Tibial artery (tissue), 4 donors: ENCODE data around the gene RGR.

Experiments used
- DNase-seq, 2 donors: peaks; one replicate each; pipeline ENCODE4 v3.0.0-alpha.2; 2019
- H3K27ac ChIP-seq, 2 donors: fragments of 200-600 bp; sonication (generic) in 1 of 2; 1 replicate in 1 of 2; 2 replicates in 1 of 2; pipeline ENCODE4 v1.5.1; 2018 to 2019; ENCODE audit warnings: mild to moderate bottlenecking in 1 of 2
- H3K27me3 ChIP-seq, 2 donors: fragments of 200-600 bp; sonication (generic) in 1 of 2; one replicate each; pipeline versions ENCODE4 v1.5.1 to v1.6.0; 2016 to 2019
- H3K36me3 ChIP-seq, 3 donors: fragments of 200-600 bp; sonication (generic) in 2 of 3; one replicate each; pipeline ENCODE4 v1.5.1; 2016 to 2019; ENCODE audit warnings: mild to moderate bottlenecking in 2 of 3
- H3K4me1 ChIP-seq, 4 donors: fragments of 200-600 bp; sonication (generic) in 2 of 4; 1 replicate in 3 of 4; 2 replicates in 1 of 4; pipeline ENCODE4 v1.5.1; 2016 to 2019
- H3K4me3 ChIP-seq, 2 donors: fragments of 200-600 bp; sonication (generic) in 1 of 2; 1 replicate in 1 of 2; 2 replicates in 1 of 2; pipeline ENCODE4 v1.5.1; 2018 to 2019; ENCODE audit warnings: mild to moderate bottlenecking in 2 of 2
- H3K9me3 ChIP-seq, 3 donors: fragments of 200-600 bp; sonication (generic) in 1 of 3; one replicate each; pipeline ENCODE4 v1.5.1; 2016 to 2019
- CTCF ChIP-seq, 2 experiments: fragments of 200-600 bp in 1 of 2; fragments of 450-650 bp in 1 of 2; IDR thresholded peaks; one replicate each; pipeline ENCODE4 v1.5.1; 2017 to 2019; ENCODE audit warnings: antibody characterized with exemption in 2 of 2, mild to moderate bottlenecking in 1 of 2, moderate library complexity in 1 of 2
- intact Hi-C: fragments of 100-400 bp; cut with DNase I; formaldehyde crosslinking; loops from one replicate; pipeline ENCODE4 v1.15.0; 2023; ENCODE audit warnings: low total_unique reads

The RGR gene

DNA sequence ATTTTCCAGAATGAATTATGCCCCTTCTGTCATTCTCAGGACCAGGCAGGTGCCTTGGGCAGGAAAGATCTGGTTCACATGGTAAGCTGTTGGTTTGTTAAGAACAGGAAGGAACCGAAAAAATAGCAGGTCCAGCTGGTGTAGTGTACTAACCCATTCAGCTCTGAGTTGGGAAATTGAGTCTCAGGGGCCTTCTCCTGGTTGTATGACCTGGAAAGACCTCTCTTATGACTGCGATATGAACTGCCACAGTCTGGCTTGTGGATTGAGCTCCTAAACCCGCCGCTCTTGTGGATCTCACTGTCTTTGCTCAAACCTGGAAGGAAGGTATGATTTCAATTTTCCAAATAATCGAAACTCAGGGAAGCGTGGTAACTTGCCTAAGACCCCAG is 8.1 kb upstream of the RGR start:
- DNase-seq = no peak
- no peak overlapping the region for H3K27ac ChIP-seq
- peaks cover 0 to 21% of the 10 kb centered on the region in 2 donors for H3K27me3 ChIP-seq
- no peak overlapping the region for H3K4me3 ChIP-seq
- no peaks in the 10 kb centered on the region for H3K4me1 ChIP-seq
- H3K9me3 ChIP-seq = no peaks in the 10 kb centered on the region
- intact Hi-C loops = no loop called here
- no peak for TF ChIP-seq CTCF (IDR thresholded peaks at IDR 0.05)
- no peaks in the 10 kb centered on the region for H3K36me3 ChIP-seq

GRCh38 chr10:84237199-84238051 is 7.4 kb upstream of the RGR start:
- intact Hi-C loops = no loop called here
- Histone ChIP-seq H3K27me3 (peaks cover 0 to 21% of the 10 kb centered on the region in 2 donors), H3K27ac (no peak overlapping the region), H3K36me3 (no peaks in the 10 kb centered on the region), H3K4me1 (no peaks in the 10 kb centered on the region), H3K9me3 (no peaks in the 10 kb centered on the region), H3K4me3 (no peak overlapping the region)
- no peak for TF ChIP-seq CTCF (IDR thresholded peaks at IDR 0.05)
- DNase-seq = no peak

DNA sequence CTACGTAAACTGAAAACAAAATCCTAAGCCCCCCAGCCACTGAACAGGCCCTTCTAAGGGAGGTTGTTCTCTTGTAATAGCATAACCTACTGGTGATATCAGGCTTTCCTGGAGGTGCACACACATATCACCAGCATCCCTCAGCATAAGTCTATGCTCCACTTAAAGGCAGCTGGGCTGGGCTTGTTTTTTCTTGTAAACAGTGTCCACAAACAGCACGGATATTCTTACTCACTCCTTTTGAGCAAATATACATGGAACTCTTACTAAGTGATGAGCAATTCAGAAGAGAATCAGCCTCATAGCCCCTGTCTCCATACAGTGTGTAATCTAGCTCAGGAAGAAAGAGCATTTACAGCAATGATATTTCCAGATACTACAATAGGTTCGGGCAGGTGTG is 5.9 kb upstream of the RGR start:
- Histone ChIP-seq H3K4me1 (no peaks in the 10 kb centered on the region), H3K4me3 (no peak overlapping the region), H3K36me3 (no peaks in the 10 kb centered on the region), H3K27me3 (peaks cover 0 to 21% of the 10 kb centered on the region in 2 donors), H3K9me3 (no peaks in the 10 kb centered on the region), H3K27ac (no peak overlapping the region)
- intact Hi-C loops = no loop called here
- no peak for DNase-seq
- TF ChIP-seq CTCF (IDR thresholded peaks at IDR 0.05) = no peak

DNA sequence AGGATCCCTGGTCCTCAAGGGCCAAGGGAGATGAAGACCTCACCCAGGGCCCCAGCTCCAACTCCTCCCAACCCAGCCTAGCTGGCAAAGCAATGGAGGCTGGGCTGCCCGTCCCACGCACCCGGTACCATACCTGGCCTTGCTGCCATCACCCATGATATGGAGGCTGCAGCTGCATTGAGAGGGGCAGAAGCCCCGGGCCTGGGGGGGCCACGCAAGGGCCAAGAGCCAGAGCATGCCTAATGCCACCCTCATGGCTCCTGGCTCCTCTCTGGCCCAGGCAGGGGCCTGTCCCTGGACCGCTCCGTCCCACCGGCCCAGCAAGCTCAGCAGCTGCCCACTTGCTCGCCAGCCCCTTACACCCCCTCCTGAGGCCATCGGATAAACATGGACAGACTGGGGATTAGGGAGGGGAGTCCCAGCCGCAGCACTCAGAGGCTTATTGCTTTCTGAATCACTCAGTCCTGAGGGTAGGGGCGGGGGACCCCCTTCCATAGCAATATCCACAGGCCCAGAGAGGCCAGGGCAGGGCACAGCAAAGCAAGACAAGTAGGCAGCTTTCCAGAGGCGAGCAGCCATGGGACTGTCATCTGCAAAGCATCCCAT is 3.6 kb upstream of the RGR start, which contains the start of gene LRIT1:
TSS of gene LRIT1 (minus strand) at position 362 of the 606 bp plus-strand sequence. CDS start at position 255, 107 bp downstream.
- no peak within 1 kb of the TSS for H3K27ac ChIP-seq
- intact Hi-C loops = no loop called here

DNA sequence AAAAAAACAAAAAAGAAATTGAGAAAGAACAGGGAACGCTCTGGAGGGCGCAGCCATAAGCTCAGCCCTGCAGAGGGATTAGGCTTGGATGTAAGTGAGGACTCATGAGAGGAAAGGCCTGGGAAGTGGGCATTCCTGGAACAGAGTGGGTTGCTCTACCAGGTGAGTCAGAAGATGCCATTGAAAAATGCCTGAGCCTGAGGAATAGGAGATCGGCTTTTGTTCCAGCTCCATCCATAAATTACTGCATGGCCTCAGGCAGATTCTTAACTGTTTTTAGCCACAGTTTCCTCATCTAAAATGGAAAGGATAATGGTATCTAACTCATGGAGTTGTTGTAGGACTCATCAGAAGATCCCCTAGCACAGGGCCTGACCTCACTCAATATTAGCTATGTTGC is 1.1 kb upstream of the RGR start:
- TF ChIP-seq CTCF (IDR thresholded peaks at IDR 0.05) = no peak

More for the DNA sequence above, 3.6 kb upstream of the RGR start, which contains the start of gene LRIT1:
- peaks cover 0 to 17% of the 10 kb centered on the region in 2 donors for H3K27me3 ChIP-seq
- H3K4me1 ChIP-seq = no peaks in the 10 kb centered on the region
- no peak for DNase-seq
- no peaks in the 10 kb centered on the region for H3K36me3 ChIP-seq
- no peaks in the 10 kb centered on the region for H3K9me3 ChIP-seq
- H3K4me3 ChIP-seq = no peak within 1 kb of the TSS
- no peak for TF ChIP-seq CTCF (IDR thresholded peaks at IDR 0.05)

More for the DNA sequence above, 1.1 kb upstream of the RGR start:
- Histone ChIP-seq H3K4me1 (no peaks in the 10 kb centered on the region), H3K27me3 (peaks cover 0 to 6% of the 10 kb centered on the region in 2 donors), H3K27ac (no peak overlapping the region), H3K9me3 (no peaks in the 10 kb centered on the region), H3K4me3 (no peak overlapping the region), H3K36me3 (no peaks in the 10 kb centered on the region)
- intact Hi-C loops = no loop called here
- DNase-seq = no peak
